ENCODE results near the gene XCL1. TPM values are rescaled to one million over a fixed set of nuclear protein-coding genes. Genes with fewer than 3 reads are reported as not detected.

XCL1 gene
- total and polyA plus RNA-seq, 5 donors from 2014 or later = not detected

GRCh38 chr1:168608796-168609715 lies 32.7 kb downstream of the XCL1 start:
- no peak overlapping the region for H3K27ac ChIP-seq (ENCODE audit: insufficient read depth, low read length, poor library complexity, severe bottlenecking)
- peaks cover 2% of the 10 kb centered on the region for H3K27me3 ChIP-seq (ENCODE audit: control insufficient read depth, insufficient read depth, low read length)
- no peaks in the 10 kb centered on the region for H3K4me1 ChIP-seq (ENCODE audit: control insufficient read depth, insufficient read depth, low read length, poor library complexity, severe bottlenecking)
- H3K27me3 Mint-ChIP-seq = peaks cover 15% of the 10 kb centered on the region
- DNase-seq (no peak), ATAC-seq (ENCODE audit: low read depth in 2 of 2) (no peak)
- H3K9me3 Mint-ChIP-seq = no peaks in the 10 kb centered on the region
- H3K36me3 ChIP-seq (ENCODE audit: control insufficient read depth, insufficient read depth, low read length) = no peaks in the 10 kb centered on the region
- no peaks in the 10 kb centered on the region for H3K36me3 Mint-ChIP-seq
- no peak overlapping the region for H3K4me3 Mint-ChIP-seq
- no peak overlapping the region for H3K4me3 ChIP-seq (ENCODE audit: low read depth, low read length)
- H3K9me3 ChIP-seq (ENCODE audit: control insufficient read depth in 2 of 2, low read length in 2 of 2) = no peaks in the 10 kb centered on the region
- no peaks in the 10 kb centered on the region for H3K4me1 Mint-ChIP-seq
- no peak overlapping the region for H3K27ac Mint-ChIP-seq

DNA sequence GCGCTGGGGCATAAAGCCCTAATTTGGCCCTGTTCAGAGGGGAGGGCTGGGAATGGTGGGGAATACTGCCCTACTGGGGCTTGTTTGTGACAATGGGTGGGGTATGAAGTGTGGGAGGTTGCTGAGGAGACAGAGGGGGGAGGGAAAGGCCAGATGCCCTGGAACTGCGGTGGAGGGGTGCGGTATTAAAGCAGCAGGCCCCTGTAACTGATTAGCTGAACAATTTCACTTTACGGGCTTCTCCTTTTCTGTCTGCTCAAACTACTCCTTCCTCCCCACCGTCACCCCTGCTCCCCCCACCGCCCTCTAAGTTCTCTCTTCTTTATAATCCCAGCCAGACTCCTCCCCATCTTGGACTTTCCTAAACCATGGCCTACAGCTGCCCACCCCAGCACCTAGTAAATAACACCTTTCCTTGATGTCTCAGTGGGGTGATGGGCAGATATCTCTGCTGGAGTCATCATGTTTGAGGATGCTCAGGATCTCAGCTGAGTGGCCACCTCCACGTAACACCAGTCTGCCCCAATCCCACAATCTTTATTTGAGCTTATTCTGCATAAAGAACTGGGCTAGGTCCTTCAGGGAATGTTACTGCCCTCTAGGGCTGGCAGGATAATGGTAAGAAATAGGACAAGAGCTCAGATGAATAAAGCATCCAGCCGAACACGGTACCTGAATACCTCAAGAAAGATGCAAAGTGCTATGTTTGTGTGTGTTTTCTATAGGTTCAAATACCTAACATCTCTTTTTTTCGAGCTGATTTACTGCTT lies 33.5 kb downstream of the XCL1 start:
- DNase-seq (no peak), ATAC-seq (ENCODE audit: low read depth in 2 of 2) (no peak)
- no peaks in the 10 kb centered on the region for H3K4me1 Mint-ChIP-seq
- no peak overlapping the region for H3K27ac ChIP-seq (ENCODE audit: insufficient read depth, low read length, poor library complexity, severe bottlenecking)
- H3K9me3 Mint-ChIP-seq = no peaks in the 10 kb centered on the region
- peaks cover 2% of the 10 kb centered on the region for H3K27me3 ChIP-seq (ENCODE audit: control insufficient read depth, insufficient read depth, low read length)
- H3K27ac Mint-ChIP-seq = no peak overlapping the region
- H3K4me3 ChIP-seq (ENCODE audit: low read depth, low read length) = no peak overlapping the region
- no peak overlapping the region for H3K4me3 Mint-ChIP-seq
- H3K27me3 Mint-ChIP-seq = peaks cover 15% of the 10 kb centered on the region
- no peaks in the 10 kb centered on the region for H3K4me1 ChIP-seq (ENCODE audit: control insufficient read depth, insufficient read depth, low read length, poor library complexity, severe bottlenecking)
- no peaks in the 10 kb centered on the region for H3K36me3 ChIP-seq (ENCODE audit: control insufficient read depth, insufficient read depth, low read length)
- H3K36me3 Mint-ChIP-seq = no peaks in the 10 kb centered on the region
- H3K9me3 ChIP-seq (ENCODE audit: control insufficient read depth in 2 of 2, low read length in 2 of 2) = no peaks in the 10 kb centered on the region

DNA sequence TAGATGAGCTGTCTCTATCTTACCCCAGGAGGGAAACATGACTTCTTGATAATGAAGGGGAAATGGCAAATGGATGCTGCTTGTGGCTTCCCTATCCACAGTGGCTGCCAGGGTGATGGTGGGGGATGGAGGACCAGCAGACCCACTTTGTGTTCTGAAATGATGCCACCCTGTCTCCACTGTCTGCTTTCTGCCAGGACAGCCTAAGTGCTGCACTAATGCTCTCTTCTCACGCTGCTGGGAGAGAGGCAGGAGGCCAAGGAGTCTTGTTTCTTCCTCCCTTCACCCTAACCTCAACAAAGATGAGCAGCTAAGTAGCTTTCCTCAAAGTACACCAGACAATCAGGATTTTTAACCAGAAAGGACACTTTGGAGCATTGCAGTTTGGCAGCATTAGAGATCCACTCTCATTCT lies 36.6 kb downstream of the XCL1 start:
- peaks cover 5% of the 10 kb centered on the region for H3K27me3 ChIP-seq (ENCODE audit: control insufficient read depth, insufficient read depth, low read length)
- H3K4me1 ChIP-seq (ENCODE audit: control insufficient read depth, insufficient read depth, low read length, poor library complexity, severe bottlenecking) = no peaks in the 10 kb centered on the region
- no peak overlapping the region for H3K4me3 Mint-ChIP-seq
- H3K27me3 Mint-ChIP-seq = peaks cover 20% of the 10 kb centered on the region
- H3K36me3 Mint-ChIP-seq = no peaks in the 10 kb centered on the region
- DNase-seq (no peak), ATAC-seq (ENCODE audit: low read depth in 2 of 2) (no peak)
- no peaks in the 10 kb centered on the region for H3K36me3 ChIP-seq (ENCODE audit: control insufficient read depth, insufficient read depth, low read length)
- H3K27ac Mint-ChIP-seq = no peak overlapping the region
- no peaks in the 10 kb centered on the region for H3K4me1 Mint-ChIP-seq
- H3K9me3 ChIP-seq (ENCODE audit: control insufficient read depth in 2 of 2, low read length in 2 of 2) = no peaks in the 10 kb centered on the region
- peaks cover 0 to 2% (median 0%) of the 10 kb centered on the region in 7 donors for H3K9me3 Mint-ChIP-seq
- no peak overlapping the region for H3K4me3 ChIP-seq (ENCODE audit: low read depth, low read length)
- no peak overlapping the region for H3K27ac ChIP-seq (ENCODE audit: insufficient read depth, low read length, poor library complexity, severe bottlenecking)

GRCh38 chr1:168613691-168614231 lies 37.4 kb downstream of the XCL1 start:
- no peaks in the 10 kb centered on the region for H3K36me3 ChIP-seq (ENCODE audit: control insufficient read depth, insufficient read depth, low read length)
- peaks cover 22% of the 10 kb centered on the region for H3K27me3 Mint-ChIP-seq
- H3K27me3 ChIP-seq (ENCODE audit: control insufficient read depth, insufficient read depth, low read length) = peaks cover 9% of the 10 kb centered on the region
- H3K9me3 ChIP-seq (ENCODE audit: control insufficient read depth in 2 of 2, low read length in 2 of 2) = no peaks in the 10 kb centered on the region
- H3K4me3 Mint-ChIP-seq = no peak overlapping the region
- DNase-seq (no peak), ATAC-seq (ENCODE audit: low read depth in 2 of 2) (no peak)
- peaks cover 0 to 2% (median 0%) of the 10 kb centered on the region in 7 donors for H3K9me3 Mint-ChIP-seq
- H3K4me1 ChIP-seq (ENCODE audit: control insufficient read depth, insufficient read depth, low read length, poor library complexity, severe bottlenecking) = no peaks in the 10 kb centered on the region
- H3K4me3 ChIP-seq (ENCODE audit: low read depth, low read length) = no peak overlapping the region
- H3K36me3 Mint-ChIP-seq = no peaks in the 10 kb centered on the region
- H3K27ac Mint-ChIP-seq = no peak overlapping the region
- no peaks in the 10 kb centered on the region for H3K4me1 Mint-ChIP-seq
- H3K27ac ChIP-seq (ENCODE audit: insufficient read depth, low read length, poor library complexity, severe bottlenecking) = no peak overlapping the region

DNA sequence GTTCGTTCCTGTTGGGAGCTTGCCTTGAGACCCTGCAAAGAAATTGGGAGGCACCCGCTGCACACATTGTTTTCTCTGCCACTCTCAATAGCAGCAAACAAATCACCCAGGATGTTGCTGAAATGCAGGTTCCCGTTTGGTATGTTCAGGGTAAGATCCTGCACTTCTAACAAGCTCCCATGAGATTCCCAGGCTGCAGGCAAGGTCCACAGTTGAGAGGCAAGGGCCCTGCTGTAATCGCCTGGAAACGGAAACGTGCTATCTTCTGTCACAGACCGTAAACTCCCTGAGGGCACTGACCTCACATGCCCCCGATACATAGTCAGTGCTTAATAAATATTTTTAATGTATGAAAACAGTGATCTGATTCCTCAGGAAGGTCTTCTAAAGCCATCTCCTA lies 37.8 kb downstream of the XCL1 start:
- Mint-ChIP-seq H3K27ac (no peak overlapping the region), H3K27me3 (peaks cover 22% of the 10 kb centered on the region), H3K36me3 (no peaks in the 10 kb centered on the region), H3K4me1 (no peaks in the 10 kb centered on the region), H3K9me3 (peaks cover 0 to 2% (median 0%) of the 10 kb centered on the region in 7 donors), H3K4me3 (no peak overlapping the region)
- Histone ChIP-seq H3K27ac (ENCODE audit: insufficient read depth, low read length, poor library complexity, severe bottlenecking) (no peak overlapping the region), H3K4me1 (ENCODE audit: control insufficient read depth, insufficient read depth, low read length, poor library complexity, severe bottlenecking) (no peaks in the 10 kb centered on the region), H3K27me3 (ENCODE audit: control insufficient read depth, insufficient read depth, low read length) (peaks cover 14% of the 10 kb centered on the region), H3K4me3 (ENCODE audit: low read depth, low read length) (no peak overlapping the region), H3K36me3 (ENCODE audit: control insufficient read depth, insufficient read depth, low read length) (no peaks in the 10 kb centered on the region), H3K9me3 (ENCODE audit: control insufficient read depth in 2 of 2, low read length in 2 of 2) (no peaks in the 10 kb centered on the region)
- ATAC-seq (ENCODE audit: low read depth in 2 of 2) (no peak), DNase-seq (no peak)

DNA sequence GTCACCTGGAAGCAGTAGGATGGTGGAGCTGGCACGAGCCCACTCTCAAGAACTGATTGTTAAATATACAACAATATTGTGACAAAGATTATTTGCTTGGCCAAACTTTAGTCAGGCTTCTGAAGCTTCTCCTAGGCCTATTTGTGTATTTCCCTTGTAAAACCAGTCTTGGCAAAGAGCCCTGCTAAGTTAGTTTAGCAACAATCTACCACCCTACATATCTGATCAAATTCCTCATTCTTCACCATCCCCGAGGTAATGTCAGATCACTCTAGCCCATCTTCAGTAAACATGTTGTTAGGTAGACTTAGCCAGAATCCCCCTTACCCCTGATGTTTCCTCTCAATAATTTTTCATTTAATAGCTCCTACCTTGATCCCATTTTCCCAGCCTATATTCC lies 39.6 kb downstream of the XCL1 start:
- Histone ChIP-seq H3K27me3 (ENCODE audit: control insufficient read depth, insufficient read depth, low read length) (peaks cover 17% of the 10 kb centered on the region), H3K4me3 (ENCODE audit: low read depth, low read length) (no peak overlapping the region), H3K4me1 (ENCODE audit: control insufficient read depth, insufficient read depth, low read length, poor library complexity, severe bottlenecking) (no peaks in the 10 kb centered on the region), H3K9me3 (ENCODE audit: control insufficient read depth in 2 of 2, low read length in 2 of 2) (no peaks in the 10 kb centered on the region), H3K36me3 (ENCODE audit: control insufficient read depth, insufficient read depth, low read length) (no peaks in the 10 kb centered on the region), H3K27ac (ENCODE audit: insufficient read depth, low read length, poor library complexity, severe bottlenecking) (no peak overlapping the region)
- Mint-ChIP-seq H3K27ac (no peak overlapping the region), H3K36me3 (no peaks in the 10 kb centered on the region), H3K27me3 (peaks cover 14% of the 10 kb centered on the region), H3K9me3 (peaks cover 0 to 2% (median 0%) of the 10 kb centered on the region in 7 donors), H3K4me1 (no peaks in the 10 kb centered on the region), H3K4me3 (no peak overlapping the region)
- DNase-seq (no peak), ATAC-seq (ENCODE audit: low read depth in 2 of 2) (no peak)

DNA sequence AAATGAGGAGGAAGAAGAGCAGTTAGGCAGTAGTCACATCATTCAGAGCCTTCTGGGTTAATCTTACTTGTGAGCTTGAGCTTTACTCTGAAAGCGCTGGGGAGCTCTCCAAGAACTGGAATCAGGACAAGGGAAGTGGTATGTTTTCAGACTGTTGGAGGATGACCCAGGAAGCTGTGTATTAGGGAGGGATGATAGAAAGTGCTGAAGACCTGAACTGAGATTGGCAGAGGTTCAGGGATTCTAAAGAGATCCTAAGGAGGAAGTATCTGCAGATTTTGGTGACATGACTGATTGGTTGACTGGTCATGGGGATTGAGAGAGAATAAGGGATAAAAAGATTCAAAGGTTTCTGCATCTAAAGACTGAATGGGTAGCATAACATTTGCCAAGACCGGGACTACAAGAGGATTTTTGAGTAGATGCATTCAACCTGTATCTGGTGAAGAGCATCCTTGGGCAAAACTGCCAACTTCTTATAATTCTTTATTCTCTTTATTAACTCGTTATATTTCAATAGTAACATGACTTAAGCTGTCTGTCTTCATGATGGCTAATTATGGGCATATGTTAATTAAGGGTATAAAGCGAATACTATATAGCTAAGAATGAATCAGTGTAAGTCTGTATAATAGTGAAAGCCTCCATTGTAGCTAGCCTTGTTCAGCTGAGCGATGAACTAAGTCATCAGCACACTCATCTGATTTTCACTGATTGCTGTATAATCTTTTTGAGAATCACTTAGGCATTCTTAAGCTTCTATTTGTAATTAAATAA lies 41.8 kb downstream of the XCL1 start:
- Histone ChIP-seq H3K27me3 (ENCODE audit: control insufficient read depth, insufficient read depth, low read length) (peaks cover 19% of the 10 kb centered on the region), H3K9me3 (ENCODE audit: control insufficient read depth in 2 of 2, low read length in 2 of 2) (no peaks in the 10 kb centered on the region), H3K4me3 (ENCODE audit: low read depth, low read length) (no peak overlapping the region), H3K27ac (ENCODE audit: insufficient read depth, low read length, poor library complexity, severe bottlenecking) (no peak overlapping the region), H3K4me1 (ENCODE audit: control insufficient read depth, insufficient read depth, low read length, poor library complexity, severe bottlenecking) (no peaks in the 10 kb centered on the region), H3K36me3 (ENCODE audit: control insufficient read depth, insufficient read depth, low read length) (no peaks in the 10 kb centered on the region)
- Mint-ChIP-seq H3K4me1 (no peaks in the 10 kb centered on the region), H3K36me3 (no peaks in the 10 kb centered on the region), H3K27me3 (peaks cover 11% of the 10 kb centered on the region), H3K4me3 (no peak overlapping the region), H3K9me3 (peaks cover 0 to 2% (median 0%) of the 10 kb centered on the region in 7 donors), H3K27ac (no peak overlapping the region)
- no peak for ATAC-seq (ENCODE audit: low read depth in 2 of 2)
- DNase-seq = no peak
